Fibroblast of skin of right biceps (primary cell): ENCODE measurements around the gene IL1RN.

ENCODE experiments used
- DNase-seq: peaks from one replicate; pipeline ENCODE4 v3.0.0-alpha.2; 2013

IL1RN gene

DNA sequence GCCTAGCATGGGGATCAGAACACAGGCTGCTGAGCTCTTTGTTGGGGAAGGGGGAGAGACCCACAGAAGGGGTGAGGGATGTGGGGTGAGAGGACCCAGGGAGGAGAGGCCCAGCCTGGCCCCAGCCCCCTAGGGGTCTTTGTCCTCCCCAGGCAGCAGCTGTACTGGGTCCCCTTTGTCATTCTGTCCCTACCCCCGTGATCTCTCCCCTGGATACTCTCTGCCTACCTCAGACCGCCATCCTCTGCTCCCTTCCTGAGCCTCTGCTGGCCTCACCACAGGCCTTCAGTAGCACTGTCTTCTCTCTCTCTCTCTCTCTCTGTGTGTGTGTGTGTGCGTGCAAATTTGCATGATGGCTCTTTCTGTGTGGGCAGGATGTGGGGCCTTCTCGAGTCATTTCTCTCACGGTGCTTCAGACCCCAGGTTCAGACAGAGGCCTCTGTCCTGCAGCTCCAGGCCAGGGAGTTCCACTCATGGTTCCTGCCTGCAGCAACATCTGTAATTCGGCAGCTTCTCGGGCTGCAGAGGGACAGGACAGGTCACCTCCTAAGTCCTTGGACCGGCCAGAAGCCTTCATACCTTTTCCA lies 47.7 kb downstream of the IL1RN start:
- peak; percentile 22 for DNase-seq

DNA sequence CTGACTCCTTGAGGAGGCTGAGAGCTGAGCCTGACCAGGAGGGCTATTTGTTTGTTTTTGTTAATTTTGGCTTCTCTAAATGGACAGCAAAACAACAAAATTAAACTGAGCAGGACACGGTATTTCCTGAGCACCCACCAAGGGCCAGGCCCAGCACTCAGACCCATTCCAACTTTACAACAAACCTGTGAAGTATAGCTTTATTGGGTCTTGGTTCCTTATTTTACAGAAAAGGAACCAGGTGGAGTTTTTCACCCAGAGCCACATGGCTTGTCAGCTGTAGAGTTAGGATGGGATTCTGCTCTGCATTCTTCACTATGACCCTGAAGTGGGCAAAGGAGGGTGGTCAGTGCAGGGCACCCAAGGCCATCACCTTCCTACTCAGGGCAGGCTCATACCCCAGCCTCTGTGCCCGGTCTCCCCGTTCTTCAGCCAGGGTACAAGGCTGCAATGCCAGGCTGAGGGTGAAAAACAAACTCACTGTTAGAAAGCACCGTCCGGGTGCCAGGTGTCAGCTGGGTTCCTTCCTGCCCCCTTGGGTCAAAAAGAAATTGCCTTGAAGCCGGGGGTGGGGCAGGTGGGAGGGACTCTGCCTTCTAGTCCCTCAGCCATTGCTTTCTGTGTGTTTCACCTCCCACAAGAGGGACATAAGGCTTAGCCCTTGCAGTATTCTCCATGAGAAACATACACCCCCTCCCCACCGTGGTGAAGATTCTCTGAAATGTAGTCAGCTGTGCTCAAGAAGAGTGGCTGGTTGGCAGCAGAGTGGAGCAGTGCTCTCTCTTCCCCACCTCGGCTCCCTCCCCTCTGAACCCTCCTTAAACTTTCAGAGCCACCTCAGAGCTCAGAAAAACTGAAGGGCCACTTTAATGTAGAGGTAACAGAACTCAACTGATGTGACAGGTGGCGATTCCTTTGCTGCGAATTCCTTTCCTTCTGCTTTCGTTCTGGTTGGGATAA lies 48.6 kb downstream of the IL1RN start:
- DNase-seq: no peak

- DNase-seq: no peak
These were observed 49.4 kb downstream of the IL1RN start for GRCh38 chr2:113176696-113177355.

GRCh38 chr2:113178069-113178746 lies 50.8 kb downstream of the IL1RN start:
- DNase-seq: no peak

DNA sequence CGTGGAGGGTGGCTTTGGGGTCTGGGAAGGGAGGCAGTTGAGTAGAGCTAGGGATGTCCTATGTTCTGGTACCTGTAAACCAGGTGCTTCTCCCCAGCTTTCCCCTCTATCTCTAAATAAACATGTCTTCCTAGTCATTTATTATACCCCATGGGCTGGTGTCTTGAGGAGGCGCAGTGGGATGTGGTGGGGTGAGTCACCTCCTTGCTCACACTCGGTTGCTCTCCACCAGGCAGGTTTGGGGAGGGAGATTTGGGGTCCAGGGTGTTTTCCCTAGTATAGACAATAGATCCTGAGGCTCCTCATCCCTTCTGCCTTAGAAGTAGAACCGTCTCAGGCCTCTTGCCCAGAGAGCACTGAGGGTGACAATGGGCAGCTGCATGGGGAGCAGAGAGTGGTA lies 51.5 kb downstream of the IL1RN start:
- DNase-seq: no peak

DNA sequence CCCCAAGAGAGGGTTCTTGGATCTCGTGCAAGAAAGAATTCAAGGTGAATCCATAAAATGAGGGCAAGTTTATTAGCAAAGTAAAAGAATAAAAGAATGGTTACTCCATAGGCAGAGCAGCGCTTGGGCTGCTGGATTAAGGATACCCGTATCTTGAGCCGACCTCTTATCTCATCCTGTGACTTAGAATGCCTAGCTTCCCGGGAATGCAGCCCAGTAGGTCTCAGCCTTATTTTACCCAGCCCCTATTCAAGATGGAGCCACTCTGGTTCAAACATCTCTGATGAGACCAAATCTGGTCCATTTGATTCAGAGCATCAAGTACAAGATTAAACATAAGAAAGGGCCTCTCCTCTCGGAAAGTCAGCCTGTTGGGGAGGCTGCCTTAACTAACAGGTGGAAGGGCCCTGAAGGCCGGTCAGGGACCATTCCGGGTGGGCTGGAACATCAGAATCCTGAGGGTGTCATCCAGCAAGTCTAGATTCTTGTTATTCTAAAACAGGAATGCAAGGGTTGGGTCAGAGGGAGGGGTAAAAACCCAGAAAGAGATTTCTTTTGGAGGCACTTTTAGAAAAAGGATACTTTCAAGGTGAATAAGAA lies 52.1 kb downstream of the IL1RN start:
- no peak for DNase-seq

- no peak for DNase-seq
These were observed 52.9 kb downstream of the IL1RN start for GRCh38 chr2:113180131-113180946.

- no peak for DNase-seq
These were observed 54.1 kb downstream of the IL1RN start for GRCh38 chr2:113181258-113182051.

GRCh38 chr2:113182471-113183260 lies 55.3 kb downstream of the IL1RN start:
- no peak for DNase-seq

- DNase-seq: no peak
These were observed 55.9 kb downstream of the IL1RN start for GRCh38 chr2:113183264-113183663.
